Astrocyte (in vitro differentiated cells and primary cell): ENCODE measurements around the gene NRF1. TPM values are rescaled to one million over a fixed set of nuclear protein-coding genes. Genes with fewer than 3 reads are reported as not detected.

ENCODE experiments used
- DNase-seq: peaks from one replicate; pipeline ENCODE4 v3.0.0-alpha.2; 2010; ENCODE audit warnings: low read depth
- FAIRE-seq: peaks from 2 replicates; lab custom pipeline; 2011; peaks lifted over from hg19 to GRCh38; lab: Jason Lieb, UNC
- H2AFZ ChIP-seq: 2 replicates; pipeline ENCODE4 v1.6.0; 2012; ENCODE audit warnings: low read depth, low read length, inconsistent platforms
- H3K27ac ChIP-seq: 2 replicates; pipeline ENCODE4 v1.5.1; 2011; ENCODE audit warnings: low read depth, low read length, inconsistent platforms
- H3K27me3 ChIP-seq: 2 replicates; pipeline ENCODE4 v1.6.0; 2011; ENCODE audit warnings: low read length, inconsistent platforms; ENCODE audit not compliant: insufficient read depth
- H3K36me3 ChIP-seq: 2 replicates; pipeline ENCODE4 v1.5.1; 2011; ENCODE audit warnings: low read length, inconsistent platforms; ENCODE audit not compliant: insufficient read depth
- H3K4me1 ChIP-seq: 2 replicates; pipeline ENCODE4 v1.5.1; 2011; ENCODE audit warnings: low read length, inconsistent platforms; ENCODE audit not compliant: insufficient read depth
- H3K4me2 ChIP-seq: 2 replicates; pipeline ENCODE4 v1.6.0; 2012; ENCODE audit warnings: low read length, inconsistent platforms
- H3K4me3 ChIP-seq: 2 replicates; pipeline ENCODE4 v1.5.1; 2011; ENCODE audit warnings: low read depth, mild to moderate bottlenecking, low read length, inconsistent platforms; ENCODE audit not compliant: insufficient read depth
- H3K79me2 ChIP-seq: 2 replicates; pipeline ENCODE4 v1.6.0; 2012; ENCODE audit warnings: mild to moderate bottlenecking, low read length, inconsistent platforms; ENCODE audit not compliant: insufficient read depth
- H3K9ac ChIP-seq: 2 replicates; pipeline ENCODE4 v1.6.0; 2012; ENCODE audit warnings: mild to moderate bottlenecking, low read length, inconsistent platforms
- H3K9me3 ChIP-seq: 2 replicates; pipeline ENCODE4 v1.5.1; 2012; ENCODE audit warnings: low read depth, mild to moderate bottlenecking, low read length, inconsistent platforms; ENCODE audit not compliant: insufficient read depth
- H4K20me1 ChIP-seq: 2 replicates; pipeline ENCODE4 v1.6.0; 2012; ENCODE audit warnings: low read length, inconsistent platforms; ENCODE audit not compliant: insufficient read depth
- H3K27ac Mint-ChIP-seq: one replicate; pipeline ENCODE4 v1.8.0; 2021; ENCODE audit warnings: mild to moderate bottlenecking, mixed read lengths; ENCODE audit not compliant: unreplicated experiment
- H3K27me3 Mint-ChIP-seq: one replicate; pipeline ENCODE4 v1.8.0; 2021; ENCODE audit warnings: low read depth, mixed read lengths; ENCODE audit not compliant: unreplicated experiment
- H3K36me3 Mint-ChIP-seq: one replicate; pipeline ENCODE4 v1.8.0; 2021; ENCODE audit warnings: low read depth, mixed read lengths; ENCODE audit not compliant: unreplicated experiment
- H3K4me1 Mint-ChIP-seq: one replicate; pipeline ENCODE4 v1.8.0; 2021; ENCODE audit warnings: low read depth, mixed read lengths; ENCODE audit not compliant: unreplicated experiment
- H3K4me3 Mint-ChIP-seq: one replicate; pipeline ENCODE4 v1.8.0; 2021; ENCODE audit warnings: mild to moderate bottlenecking, moderate library complexity, mixed read lengths; ENCODE audit not compliant: unreplicated experiment
- H3K9me3 Mint-ChIP-seq: one replicate; pipeline ENCODE4 v1.8.0; 2021; ENCODE audit warnings: mild to moderate bottlenecking, mixed read lengths; ENCODE audit not compliant: unreplicated experiment
- CTCF ChIP-seq: IDR thresholded peaks from 2 replicates; pipeline ENCODE4 v1.5.1; 2011; ENCODE audit warnings: low read depth, mild to moderate bottlenecking, inconsistent platforms, low read length, moderate library complexity; ENCODE audit not compliant: insufficient read depth
- EZH2 ChIP-seq: IDR thresholded peaks from 2 replicates; pipeline ENCODE4 v1.6.1; 2012; ENCODE audit warnings: mild to moderate bottlenecking, low read length, inconsistent platforms; ENCODE audit not compliant: insufficient read depth
- total RNA-seq: library from RNA; stranded (reverse); gene quantifications from 2 replicates; pipeline ENCODE4 v1.2.1, GENCODE V29; 2021

NRF1 gene
- total RNA-seq, 1 donor from 2014 or later: 12.7 TPM

GRCh38 chr7:129780974-129781927 lies 169.7 kb downstream of the NRF1 start:
- peak overlapping the region; percentile 80 for H3K27ac Mint-ChIP-seq
- Histone ChIP-seq H2AFZ (no peak overlapping the region), H3K79me2 (no peaks in the 10 kb centered on the region), H3K4me3 (no peak overlapping the region), H3K9me3 (peaks cover 2% of the 10 kb centered on the region), H3K36me3 (no peaks in the 10 kb centered on the region), H3K4me1 (peaks cover 7% of the 10 kb centered on the region), H3K27me3 (peaks cover 87% of the 10 kb centered on the region), H3K27ac (no peak overlapping the region), H3K9ac (no peak overlapping the region), H4K20me1 (peaks cover 25% of the 10 kb centered on the region), H3K4me2 (no peak overlapping the region)
- H3K36me3 Mint-ChIP-seq: peaks cover 3% of the 10 kb centered on the region
- DNase-seq (no peak), FAIRE-seq (no peak)
- H3K27me3 Mint-ChIP-seq: peaks cover 51% of the 10 kb centered on the region
- H3K4me3 Mint-ChIP-seq: no peak overlapping the region
- peaks cover 3% of the 10 kb centered on the region for H3K4me1 Mint-ChIP-seq
- peaks cover 15% of the 10 kb centered on the region for H3K9me3 Mint-ChIP-seq
- peak; percentile 95 for TF ChIP-seq EZH2
- no peak for TF ChIP-seq CTCF

- H3K4me1 ChIP-seq: peaks cover 7% of the 10 kb centered on the region
- H3K27me3 ChIP-seq: peaks cover 88% of the 10 kb centered on the region
- H4K20me1 ChIP-seq: peaks cover 25% of the 10 kb centered on the region
- peak overlapping the region; percentile 66 for H3K27ac Mint-ChIP-seq
- TF ChIP-seq CTCF (no peak), EZH2 (peak; percentile 87)
- H3K27me3 Mint-ChIP-seq: peaks cover 53% of the 10 kb centered on the region
- H3K4me3 ChIP-seq: no peak overlapping the region
- H3K27ac ChIP-seq: no peak overlapping the region
- H3K36me3 Mint-ChIP-seq: peaks cover 3% of the 10 kb centered on the region
- peaks cover 3% of the 10 kb centered on the region for H3K4me1 Mint-ChIP-seq
- H3K9ac ChIP-seq: no peak overlapping the region
- H3K4me2 ChIP-seq: no peak overlapping the region
- H3K9me3 ChIP-seq: peaks cover 2% of the 10 kb centered on the region
- no peak overlapping the region for H2AFZ ChIP-seq
- H3K79me2 ChIP-seq: no peaks in the 10 kb centered on the region
- no peaks in the 10 kb centered on the region for H3K36me3 ChIP-seq
- DNase-seq: no peak
- H3K4me3 Mint-ChIP-seq: no peak overlapping the region
- H3K9me3 Mint-ChIP-seq: peaks cover 15% of the 10 kb centered on the region
- no peak for FAIRE-seq
These were observed 170.7 kb downstream of the NRF1 start for GRCh38 chr7:129781928-129782817.
